Tibial nerve (tissue), 4 donors: ENCODE data around the gene CLK2. TPM values are rescaled to one million over a fixed set of nuclear protein-coding genes. Genes with fewer than 3 reads are reported as not detected.
"Not testable (repeated sequence)": the region's sequence is repeated elsewhere in the genome, so short reads cannot be mapped to it uniquely, and the experiment has no call there.

Experiments used
- DNase-seq, 2 donors: peaks; one replicate each; pipeline ENCODE4 v3.0.0-alpha.2; 2019; ENCODE audit warnings: low spot score in 2 of 2
- H3K27ac ChIP-seq, 4 donors: fragments of 200-600 bp; sonication (generic) in 3 of 4; one replicate each; pipeline ENCODE4 v1.5.1; 2017 to 2019; ENCODE audit warnings: mild to moderate bottlenecking in 1 of 4
- H3K27me3 ChIP-seq, 2 donors: fragments of 200-600 bp; sonication (generic) in 1 of 2; one replicate each; pipeline versions ENCODE4 v1.5.1 to v1.6.0; 2017 to 2019
- H3K36me3 ChIP-seq, 3 donors: fragments of 200-600 bp; sonication (generic); one replicate each; pipeline ENCODE4 v1.5.1; 2018 to 2019
- H3K4me1 ChIP-seq, 4 donors: fragments of 200-600 bp; sonication (generic) in 3 of 4; one replicate each; pipeline ENCODE4 v1.5.1; 2017 to 2019
- H3K4me3 ChIP-seq, 4 donors: fragments of 200-600 bp; sonication (generic) in 3 of 4; one replicate each; pipeline ENCODE4 v1.5.1; 2017 to 2019; ENCODE audit warnings: mild to moderate bottlenecking in 1 of 4, moderate library complexity in 1 of 4
- H3K9me3 ChIP-seq, 4 donors: fragments of 200-600 bp; sonication (generic) in 3 of 4; one replicate each; pipeline ENCODE4 v1.5.1; 2017 to 2019
- CTCF ChIP-seq, 5 experiments: fragments of 200-600 bp in 3 of 5; fragments of 450-650 bp in 2 of 5; sonication (generic) in 3 of 5; IDR thresholded peaks; one replicate each; pipeline ENCODE4 v1.5.1; 2016 to 2019; ENCODE audit warnings: antibody characterized with exemption in 5 of 5, mild to moderate bottlenecking in 3 of 5, moderate library complexity in 2 of 5
- EP300 ChIP-seq, 2 donors: sonication (generic); formaldehyde crosslinking; IDR thresholded peaks; one replicate each; pipeline ENCODE4 v1.6.1; 2017; ENCODE audit warnings: antibody characterized with exemption in 2 of 2, mild to moderate bottlenecking in 1 of 2
- POLR2A ChIP-seq, 2 donors: fragments of 450-650 bp; IDR thresholded peaks; one replicate each; pipeline ENCODE4 v1.6.1; 2017; ENCODE audit warnings: antibody characterized with exemption in 2 of 2, mild to moderate bottlenecking in 2 of 2, moderate library complexity in 2 of 2
- WGBS, 2 donors: methylation state at CpG; one replicate each; pipeline ENCODE4 v1.1.5; 2018; 5-methylcytosine and 5-hydroxymethylcytosine counted together
- total RNA-seq, 4 donors: library from RNA; depleted of rRNA; stranded (reverse); fragments of >200 nt; gene quantifications; one replicate each; pipeline ENCODE4 v1.1.0, GENCODE V29; 2016

CLK2 gene
- total RNA-seq, 4 donors from 2014 or later: 41.0 to 70.6 (median 52.3) TPM

- WGBS, 2 donors: 10 to 16% methylated on average over 22 to 23 of the region's 23 CpGs
- Histone ChIP-seq H3K36me3 (peaks cover 0 to 30% (median 0%) of the 10 kb centered on the region in 3 donors), H3K9me3 (no peaks in the 10 kb centered on the region), H3K4me1 (peaks cover 0 to 45% (median 27%) of the 10 kb centered on the region in 4 donors), H3K27me3 (no peaks in the 10 kb centered on the region), H3K27ac (peak overlapping the region; percentile 29 to 78 (median 61)), H3K4me3 (peak overlapping the region in 2 of 4 donors; percentile 39 to 42)
- TF ChIP-seq POLR2A (IDR thresholded peaks at IDR 0.05) (peak in 1 of 2 donors; percentile 17), CTCF (IDR thresholded peaks at IDR 0.05) (peak; percentile 99 to 100 (median 99)), EP300 (IDR thresholded peaks at IDR 0.05) (peak in 1 of 2 donors; percentile 64)
- DNase-seq: peak; percentile 87 to 91
These were observed 22.5 kb downstream of the CLK2 start for GRCh38 chr1:155250633-155251449.

GRCh38 chr1:155250246-155250632 lies 23.1 kb downstream of the CLK2 start:
- Histone ChIP-seq H3K4me3 (peak overlapping the region in 2 of 4 donors; percentile 39 to 42), H3K27me3 (no peaks in the 10 kb centered on the region), H3K27ac (peak overlapping the region; percentile 29 to 78 (median 61)), H3K9me3 (no peaks in the 10 kb centered on the region), H3K36me3 (peaks cover 0 to 30% (median 0%) of the 10 kb centered on the region in 3 donors), H3K4me1 (peaks cover 0 to 45% (median 25%) of the 10 kb centered on the region in 4 donors)
- WGBS, 2 donors: 35 to 63% methylated on average over 7 to 23 of the region's 28 CpGs
- DNase-seq: no peak
- TF ChIP-seq POLR2A (IDR thresholded peaks at IDR 0.05) (no peak), CTCF (IDR thresholded peaks at IDR 0.05) (no peak), EP300 (IDR thresholded peaks at IDR 0.05) (no peak)

- no peak overlapping the region for H3K4me3 ChIP-seq
These were observed 25.4 kb downstream of the CLK2 start for GRCh38 chr1:155247667-155248553.

GRCh38 chr1:155246796-155247195 lies 26.5 kb downstream of the CLK2 start:
- 95 to 99% methylated on average over 3 of the region's 3 CpGs for WGBS, 2 donors
- not testable (repeated sequence) for DNase-seq

More at GRCh38 chr1:155247667-155248553, 25.4 kb downstream of the CLK2 start:
- TF ChIP-seq POLR2A (IDR thresholded peaks at IDR 0.05): no peak
- WGBS, 2 donors: 84 to 90% methylated on average over 20 to 26 of the region's 26 CpGs
- Histone ChIP-seq H3K4me1 (peaks cover 0 to 39% (median 16%) of the 10 kb centered on the region in 4 donors), H3K36me3 (peaks cover 0 to 30% (median 0%) of the 10 kb centered on the region in 3 donors), H3K9me3 (no peaks in the 10 kb centered on the region), H3K27me3 (no peaks in the 10 kb centered on the region), H3K27ac (no peak overlapping the region)
- DNase-seq: no peak

GRCh38 chr1:155245163-155245524 lies 28.2 kb downstream of the CLK2 start:
- H3K4me1 ChIP-seq: peaks cover 0 to 42% (median 20%) of the 10 kb centered on the region in 4 donors
- TF ChIP-seq POLR2A (IDR thresholded peaks at IDR 0.05) (no peak), EP300 (IDR thresholded peaks at IDR 0.05) (no peak), CTCF (IDR thresholded peaks at IDR 0.05) (no peak)
- no peak for DNase-seq
- H3K36me3 ChIP-seq: peaks cover 0 to 30% (median 0%) of the 10 kb centered on the region in 3 donors
- H3K27ac ChIP-seq: peak overlapping the region; percentile 89 to 93 (median 90)
- no peaks in the 10 kb centered on the region for H3K9me3 ChIP-seq
- H3K27me3 ChIP-seq: no peaks in the 10 kb centered on the region
- H3K4me3 ChIP-seq: peak overlapping the region; percentile 26 to 70 (median 56)
- WGBS, 2 donors: 56 to 61% methylated on average over 8 of the region's 8 CpGs

More at GRCh38 chr1:155246796-155247195, 26.5 kb downstream of the CLK2 start:
- H3K36me3 ChIP-seq: peaks cover 0 to 30% (median 0%) of the 10 kb centered on the region in 3 donors
- H3K27me3 ChIP-seq, H3K9me3 ChIP-seq, H3K4me3 ChIP-seq, H3K27ac ChIP-seq: not testable (repeated sequence)
- peaks cover 0 to 45% (median 21%) of the 10 kb centered on the region in 4 donors for H3K4me1 ChIP-seq
